Hematopoietic multipotent progenitor cell treated with erythropoietin and hydrocortisone succinate and interleukin-3 and kit ligand, for 15 days (in vitro differentiated cells): ENCODE data around the gene LARGE1.

Experiments used
- DNase-seq: peaks from one replicate; pipeline ENCODE4 v3.0.0-alpha.2; 2015; ENCODE audit warnings: low spot score

LARGE1 gene

GRCh38 chr22:33774781-33775180 lies 145.5 kb downstream of the LARGE1 start:
- no peak for DNase-seq

GRCh38 chr22:33772745-33773144 lies 147.5 kb downstream of the LARGE1 start:
- no peak for DNase-seq

GRCh38 chr22:33771136-33771535 lies 149.1 kb downstream of the LARGE1 start:
- DNase-seq = no peak

- no peak for DNase-seq
Measured at GRCh38 chr22:33770723-33771122, 149.6 kb downstream of the LARGE1 start.

GRCh38 chr22:33766091-33766490 lies 154.2 kb downstream of the LARGE1 start:
- no peak for DNase-seq

GRCh38 chr22:33758961-33759360 lies 161.3 kb downstream of the LARGE1 start:
- no peak for DNase-seq

- DNase-seq = no peak
Measured at GRCh38 chr22:33757802-33758483, 162.3 kb downstream of the LARGE1 start.

GRCh38 chr22:33757041-33757801 lies 163.1 kb downstream of the LARGE1 start:
- no peak for DNase-seq

GRCh38 chr22:33756508-33756949 lies 163.7 kb downstream of the LARGE1 start:
- DNase-seq = no peak

- DNase-seq = no peak
Measured at GRCh38 chr22:33748714-33749113, 171.6 kb downstream of the LARGE1 start.

GRCh38 chr22:33747576-33748180 lies 172.6 kb downstream of the LARGE1 start:
- no peak for DNase-seq

- DNase-seq = no peak
Measured at GRCh38 chr22:33747029-33747428, 173.2 kb downstream of the LARGE1 start.

GRCh38 chr22:33746501-33746928 lies 173.8 kb downstream of the LARGE1 start:
- DNase-seq = no peak

GRCh38 chr22:33745501-33745900 lies 174.8 kb downstream of the LARGE1 start:
- DNase-seq = no peak

GRCh38 chr22:33743756-33744155 lies 176.5 kb downstream of the LARGE1 start:
- DNase-seq = no peak

GRCh38 chr22:33741025-33741424 lies 179.3 kb downstream of the LARGE1 start:
- no peak for DNase-seq

- no peak for DNase-seq
Measured at GRCh38 chr22:33739516-33739915, 180.8 kb downstream of the LARGE1 start.

GRCh38 chr22:33737662-33738061 lies 182.6 kb downstream of the LARGE1 start:
- DNase-seq = no peak

- DNase-seq = no peak
Measured at GRCh38 chr22:33735978-33736377, 184.3 kb downstream of the LARGE1 start.

GRCh38 chr22:33728847-33729246 lies 191.4 kb downstream of the LARGE1 start:
- DNase-seq = no peak

- DNase-seq = no peak
Measured at GRCh38 chr22:33726294-33726734, 194.0 kb downstream of the LARGE1 start.

- no peak for DNase-seq
Measured at GRCh38 chr22:33723915-33724314, 196.4 kb downstream of the LARGE1 start.

- no peak for DNase-seq
Measured at GRCh38 chr22:33722816-33723215, 197.5 kb downstream of the LARGE1 start.
